ENCODE results near the gene TRMO.

GRCh38 chr9:97908705-97909104 is 13.6 kb downstream of the TRMO start:
- TF ChIP-seq POLR2AphosphoS5 (IDR thresholded peaks at IDR 0.05; ENCODE audit: low read depth, low read length) (no peak), REST (IDR thresholded peaks at IDR 0.05; ENCODE audit: insufficient read depth in 1 of 2, low read depth in 2 of 2, low read length in 2 of 2) (no peak), TAF1 (IDR thresholded peaks at IDR 0.05; ENCODE audit: borderline replicate concordance, insufficient read depth, low read length) (no peak)
